Activated T-cell treated with anti-CD3 and anti-CD28 coated beads, Interleukin-2, amount 50 U/mL, for 24 hours (primary cell): Measurements from ENCODE around the gene POU5F1.
"Not testable (repeated sequence)": the region's sequence is repeated elsewhere in the genome, so short reads cannot be mapped to it uniquely, and the experiment has no call there.

Experiments
- DNase-seq: peaks from one replicate; pipeline ENCODE4 v3.0.0-alpha.2; 2020
- H3K27ac Mint-ChIP-seq: 2 replicates; pipeline ENCODE4 v1.8.0; 2020; ENCODE audit warnings: mild to moderate bottlenecking, mixed read lengths
- H3K27me3 Mint-ChIP-seq: 2 replicates; pipeline ENCODE4 v1.8.0; 2020; ENCODE audit warnings: mixed read lengths
- H3K36me3 Mint-ChIP-seq: 2 replicates; pipeline ENCODE4 v1.8.0; 2020; ENCODE audit warnings: low read depth, mixed read lengths
- H3K4me1 Mint-ChIP-seq: 2 replicates; pipeline ENCODE4 v1.8.0; 2020; ENCODE audit warnings: low read depth, mixed read lengths
- H3K4me3 Mint-ChIP-seq: 2 replicates; pipeline ENCODE4 v1.8.0; 2020; ENCODE audit warnings: mild to moderate bottlenecking, moderate library complexity, mixed read lengths
- H3K9me3 Mint-ChIP-seq: 2 replicates; pipeline ENCODE4 v1.8.0; 2020; ENCODE audit warnings: mixed read lengths

Gene POU5F1

GRCh38 chr6:31164475-31165063 lies 5.9 kb downstream of the POU5F1 start:
- Mint-ChIP-seq H3K36me3 (peaks cover 45% of the 10 kb centered on the region), H3K4me1 (peaks cover 40% of the 10 kb centered on the region), H3K27ac (peak overlapping the region; percentile 13)
- DNase-seq, H3K4me3 Mint-ChIP-seq, H3K9me3 Mint-ChIP-seq, H3K27me3 Mint-ChIP-seq: not testable (repeated sequence)

DNA sequence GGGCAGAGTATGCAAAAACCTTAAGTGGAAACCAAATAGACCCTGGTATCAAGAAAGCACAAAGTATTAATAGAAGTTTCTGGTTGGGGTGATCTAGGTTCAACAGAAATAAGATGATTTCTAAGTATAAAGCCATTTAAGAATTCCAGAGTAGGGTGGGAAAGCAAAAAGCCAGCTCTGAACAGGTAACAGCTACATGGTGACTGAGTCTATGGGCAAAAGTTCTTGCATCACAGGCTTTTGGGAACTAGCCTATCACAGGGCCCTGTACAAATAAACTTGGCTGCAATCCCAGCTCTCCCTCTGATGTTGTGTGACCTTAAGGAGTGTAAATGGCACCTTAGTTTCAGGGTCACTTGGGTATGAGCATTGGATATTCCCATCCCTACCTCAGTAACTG lies 6.6 kb downstream of the POU5F1 start:
- no peaks in the 10 kb centered on the region for H3K27me3 Mint-ChIP-seq
- H3K36me3 Mint-ChIP-seq, result peaks cover 52% of the 10 kb centered on the region
- H3K4me1 Mint-ChIP-seq, result peaks cover 45% of the 10 kb centered on the region
- H3K4me3 Mint-ChIP-seq, result no peak overlapping the region
- no peaks in the 10 kb centered on the region for H3K9me3 Mint-ChIP-seq
- no peak for DNase-seq
- H3K27ac Mint-ChIP-seq, result no peak overlapping the region

DNA sequence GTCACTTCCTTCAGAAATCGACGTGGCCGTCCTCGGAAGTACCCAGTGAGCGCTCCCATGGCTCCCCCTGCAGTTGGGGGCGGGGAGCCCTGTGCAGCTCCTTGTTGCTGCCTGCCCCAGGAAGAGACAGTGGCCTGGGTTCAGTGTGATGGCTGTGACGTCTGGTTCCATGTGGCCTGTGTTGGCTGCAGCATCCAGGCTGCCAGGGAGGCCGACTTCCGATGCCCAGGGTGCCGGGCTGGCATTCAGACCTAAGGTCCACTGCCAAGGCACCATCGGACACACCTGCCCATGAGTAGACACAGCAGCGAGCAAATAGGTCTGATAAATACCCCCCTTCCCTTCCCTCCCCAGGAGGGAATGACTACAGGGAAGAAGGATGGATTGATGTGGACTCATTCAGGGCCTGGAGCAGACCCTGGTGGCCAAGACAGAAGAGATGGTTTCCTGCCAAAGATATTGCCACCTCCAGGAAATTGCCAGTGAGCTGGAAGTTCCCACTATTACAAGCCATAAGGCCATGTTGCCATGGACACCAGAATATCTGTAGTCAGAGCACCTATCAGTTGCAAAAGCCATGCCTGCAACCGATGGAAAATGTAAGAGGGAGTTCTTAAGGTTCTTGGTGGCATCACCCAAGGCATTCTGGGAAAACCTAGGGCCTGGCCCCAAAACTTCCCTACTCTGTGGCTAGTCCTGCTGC lies 7.9 kb downstream of the POU5F1 start:
- Mint-ChIP-seq H3K4me3 (no peak overlapping the region), H3K9me3 (no peaks in the 10 kb centered on the region), H3K27me3 (no peaks in the 10 kb centered on the region), H3K36me3 (peaks cover 59% of the 10 kb centered on the region), H3K27ac (peak overlapping the region; percentile 20), H3K4me1 (peaks cover 47% of the 10 kb centered on the region)
- no peak for DNase-seq

- Mint-ChIP-seq H3K9me3 (no peaks in the 10 kb centered on the region), H3K27me3 (no peaks in the 10 kb centered on the region), H3K4me3 (peak overlapping the region; percentile 42), H3K4me1 (peaks cover 55% of the 10 kb centered on the region), H3K36me3 (peaks cover 63% of the 10 kb centered on the region), H3K27ac (no peak overlapping the region)
- DNase-seq, result no peak
Observed at GRCh38 chr6:31161216-31162126, 9.0 kb downstream of the POU5F1 start.

- Mint-ChIP-seq H3K36me3 (peaks cover 86% of the 10 kb centered on the region), H3K27ac (peak overlapping the region; percentile 95), H3K9me3 (no peaks in the 10 kb centered on the region), H3K4me1 (peaks cover 45% of the 10 kb centered on the region), H3K4me3 (peak overlapping the region; percentile 90), H3K27me3 (no peaks in the 10 kb centered on the region)
- peak; percentile 56 for DNase-seq
Observed at GRCh38 chr6:31158863-31159855, 11.3 kb downstream of the POU5F1 start.

- Mint-ChIP-seq H3K36me3 (peaks cover 84% of the 10 kb centered on the region), H3K27ac (peak within 1 kb of the TSS; percentile 95), H3K4me3 (peak within 1 kb of the TSS; percentile 90), H3K9me3 (no peaks in the 10 kb centered on the region), H3K4me1 (peaks cover 37% of the 10 kb centered on the region), H3K27me3 (no peaks in the 10 kb centered on the region)
- peak; percentile 99 for DNase-seq
Observed at GRCh38 chr6:31158140-31158862, 12.2 kb downstream of the POU5F1 start, which contains the start of gene TCF19. TCF19 (plus strand) TSS chr6:31158589; CDS start chr6:31159470, 881 bp downstream.

GRCh38 chr6:31157513-31158139 lies 12.9 kb downstream of the POU5F1 start, which contains the start of gene CCHCR1:
CCHCR1 (minus strand) TSS chr6:31157802; CDS start chr6:31157600, 202 bp downstream.
- Mint-ChIP-seq H3K4me1 (peaks cover 30% of the 10 kb centered on the region), H3K27ac (peak within 1 kb of the TSS; percentile 95), H3K9me3 (no peaks in the 10 kb centered on the region), H3K36me3 (peaks cover 84% of the 10 kb centered on the region), H3K27me3 (no peaks in the 10 kb centered on the region), H3K4me3 (peak within 1 kb of the TSS; percentile 90)
- DNase-seq, result peak; percentile 36

GRCh38 chr6:31156641-31157040 lies 13.8 kb downstream of the POU5F1 start:
- no peak overlapping the region for H3K27ac Mint-ChIP-seq
- peaks cover 80% of the 10 kb centered on the region for H3K36me3 Mint-ChIP-seq

GRCh38 chr6:31154436-31154835 lies 16.0 kb downstream of the POU5F1 start:
- no peaks in the 10 kb centered on the region for H3K9me3 Mint-ChIP-seq
- H3K27ac Mint-ChIP-seq, result no peak overlapping the region
- no peak for DNase-seq
- H3K4me3 Mint-ChIP-seq, result no peak overlapping the region
- H3K4me1 Mint-ChIP-seq, result peaks cover 13% of the 10 kb centered on the region
- H3K36me3 Mint-ChIP-seq, result peaks cover 80% of the 10 kb centered on the region
- no peaks in the 10 kb centered on the region for H3K27me3 Mint-ChIP-seq

More at GRCh38 chr6:31156641-31157040, 13.8 kb downstream of the POU5F1 start:
- Mint-ChIP-seq H3K4me3 (peak overlapping the region; percentile 90), H3K4me1 (peaks cover 27% of the 10 kb centered on the region), H3K9me3 (no peaks in the 10 kb centered on the region), H3K27me3 (no peaks in the 10 kb centered on the region)
- DNase-seq, result no peak

DNA sequence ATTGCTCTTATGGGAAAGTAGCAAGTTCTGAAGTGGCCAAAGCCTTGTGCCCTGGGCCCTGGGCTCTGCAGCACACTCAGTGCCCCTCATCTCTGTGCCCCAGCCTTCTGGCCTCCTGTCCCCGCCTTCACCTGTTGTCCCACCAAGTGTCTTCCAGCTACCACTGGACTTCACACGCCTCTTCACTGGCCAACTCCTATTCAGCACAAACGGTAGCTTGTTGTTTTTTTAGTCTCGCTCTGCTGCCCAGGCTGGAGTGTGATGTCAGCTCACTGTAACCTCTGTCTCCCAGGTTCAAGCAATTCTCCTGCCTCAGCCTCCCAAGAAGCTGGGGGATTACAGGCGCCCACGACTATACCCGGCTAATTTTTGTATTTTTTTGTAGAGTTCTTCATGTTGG lies 17.7 kb downstream of the POU5F1 start:
- DNase-seq, result no peak
- peaks cover 9% of the 10 kb centered on the region for H3K4me1 Mint-ChIP-seq
- peaks cover 82% of the 10 kb centered on the region for H3K36me3 Mint-ChIP-seq
- H3K27ac Mint-ChIP-seq, result no peak overlapping the region
- H3K9me3 Mint-ChIP-seq, result no peaks in the 10 kb centered on the region
- no peak overlapping the region for H3K4me3 Mint-ChIP-seq
- no peaks in the 10 kb centered on the region for H3K27me3 Mint-ChIP-seq

GRCh38 chr6:31149827-31150447 lies 20.5 kb downstream of the POU5F1 start:
- Mint-ChIP-seq H3K36me3 (peaks cover 82% of the 10 kb centered on the region), H3K4me3 (no peak overlapping the region), H3K4me1 (no peaks in the 10 kb centered on the region), H3K27ac (no peak overlapping the region), H3K27me3 (no peaks in the 10 kb centered on the region), H3K9me3 (no peaks in the 10 kb centered on the region)
- no peak for DNase-seq

GRCh38 chr6:31145386-31145785 lies 25.1 kb downstream of the POU5F1 start:
- Mint-ChIP-seq H3K4me3 (no peak overlapping the region), H3K36me3 (peaks cover 66% of the 10 kb centered on the region), H3K4me1 (no peaks in the 10 kb centered on the region), H3K27ac (no peak overlapping the region), H3K9me3 (no peaks in the 10 kb centered on the region), H3K27me3 (no peaks in the 10 kb centered on the region)
- DNase-seq, result no peak
